ENCODE data around the gene PACRG. TPM values are rescaled to one million over a fixed set of nuclear protein-coding genes. Genes with fewer than 3 reads are reported as not detected.

PACRG gene
- total RNA-seq, 1 experiment from 2014 or later: 0.44 TPM

DNA sequence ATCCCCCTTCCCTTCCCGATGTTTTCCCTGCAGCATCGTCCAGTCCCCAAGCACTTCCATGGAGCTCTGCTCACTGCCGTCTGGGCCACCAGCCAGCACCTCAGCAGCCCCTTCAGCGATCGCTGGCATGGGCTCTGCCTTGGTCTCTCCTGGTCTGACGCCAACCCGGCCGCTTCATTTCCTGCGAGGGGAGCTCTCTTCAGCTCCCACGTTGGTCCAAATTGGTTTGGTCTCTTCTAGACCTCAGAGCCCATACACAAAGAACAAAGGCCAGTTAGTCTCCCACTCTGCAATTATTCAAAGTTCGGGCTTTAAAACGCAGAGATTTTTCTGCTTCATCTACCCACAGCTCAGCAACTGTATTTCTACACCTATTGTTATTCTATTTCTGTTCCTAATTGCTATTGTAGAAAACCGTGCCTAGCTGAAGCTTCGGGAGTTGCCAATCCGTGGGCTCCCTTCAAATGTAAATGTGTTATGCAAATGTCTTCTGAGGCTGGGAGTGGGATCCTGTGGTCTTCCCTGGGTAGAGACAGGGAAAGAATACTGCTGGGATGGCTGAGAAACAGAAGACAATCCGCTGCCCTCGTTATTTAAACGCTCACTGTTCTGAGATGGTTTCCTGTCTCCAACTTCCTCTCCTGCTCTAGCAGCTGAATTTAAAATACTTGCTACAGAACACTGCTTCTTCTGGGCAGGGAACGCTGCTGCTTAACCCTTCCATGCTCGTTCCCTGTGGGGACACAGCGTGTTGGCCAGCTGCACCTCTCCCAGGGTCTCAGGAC lies 532.5 kb downstream of the PACRG start (continued):
- TF ChIP-seq, protein P1, sequence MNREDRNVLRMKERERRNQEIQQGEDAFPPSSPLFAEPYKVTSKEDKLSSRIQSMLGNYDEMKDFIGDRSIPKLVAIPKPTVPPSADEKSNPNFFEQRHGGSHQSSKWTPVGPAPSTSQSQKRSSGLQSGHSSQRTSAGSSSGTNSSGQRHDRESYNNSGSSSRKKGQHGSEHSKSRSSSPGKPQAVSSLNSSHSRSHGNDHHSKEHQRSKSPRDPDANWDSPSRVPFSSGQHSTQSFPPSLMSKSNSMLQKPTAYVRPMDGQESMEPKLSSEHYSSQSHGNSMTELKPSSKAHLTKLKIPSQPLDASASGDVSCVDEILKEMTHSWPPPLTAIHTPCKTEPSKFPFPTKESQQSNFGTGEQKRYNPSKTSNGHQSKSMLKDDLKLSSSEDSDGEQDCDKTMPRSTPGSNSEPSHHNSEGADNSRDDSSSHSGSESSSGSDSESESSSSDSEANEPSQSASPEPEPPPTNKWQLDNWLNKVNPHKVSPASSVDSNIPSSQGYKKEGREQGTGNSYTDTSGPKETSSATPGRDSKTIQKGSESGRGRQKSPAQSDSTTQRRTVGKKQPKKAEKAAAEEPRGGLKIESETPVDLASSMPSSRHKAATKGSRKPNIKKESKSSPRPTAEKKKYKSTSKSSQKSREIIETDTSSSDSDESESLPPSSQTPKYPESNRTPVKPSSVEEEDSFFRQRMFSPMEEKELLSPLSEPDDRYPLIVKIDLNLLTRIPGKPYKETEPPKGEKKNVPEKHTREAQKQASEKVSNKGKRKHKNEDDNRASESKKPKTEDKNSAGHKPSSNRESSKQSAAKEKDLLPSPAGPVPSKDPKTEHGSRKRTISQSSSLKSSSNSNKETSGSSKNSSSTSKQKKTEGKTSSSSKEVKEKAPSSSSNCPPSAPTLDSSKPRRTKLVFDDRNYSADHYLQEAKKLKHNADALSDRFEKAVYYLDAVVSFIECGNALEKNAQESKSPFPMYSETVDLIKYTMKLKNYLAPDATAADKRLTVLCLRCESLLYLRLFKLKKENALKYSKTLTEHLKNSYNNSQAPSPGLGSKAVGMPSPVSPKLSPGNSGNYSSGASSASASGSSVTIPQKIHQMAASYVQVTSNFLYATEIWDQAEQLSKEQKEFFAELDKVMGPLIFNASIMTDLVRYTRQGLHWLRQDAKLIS (CRISPR knock-in tag; IDR thresholded peaks at IDR 0.05; ENCODE audit: borderline replicate concordance): no peak; the same call in 1 of the 2 replicates
- 0 out of 2 replicates have a peak, but pooled peaks have one; percentile 20 for TF ChIP-seq ETV6 (CRISPR knock-in tag; IDR thresholded peaks at IDR 0.05)
- TF ChIP-seq GRHL2 (CRISPR knock-in tag; IDR thresholded peaks at IDR 0.05; ENCODE audit: insufficient replicate concordance, severe bottlenecking): no peak
- TF ChIP-seq, protein P2, sequence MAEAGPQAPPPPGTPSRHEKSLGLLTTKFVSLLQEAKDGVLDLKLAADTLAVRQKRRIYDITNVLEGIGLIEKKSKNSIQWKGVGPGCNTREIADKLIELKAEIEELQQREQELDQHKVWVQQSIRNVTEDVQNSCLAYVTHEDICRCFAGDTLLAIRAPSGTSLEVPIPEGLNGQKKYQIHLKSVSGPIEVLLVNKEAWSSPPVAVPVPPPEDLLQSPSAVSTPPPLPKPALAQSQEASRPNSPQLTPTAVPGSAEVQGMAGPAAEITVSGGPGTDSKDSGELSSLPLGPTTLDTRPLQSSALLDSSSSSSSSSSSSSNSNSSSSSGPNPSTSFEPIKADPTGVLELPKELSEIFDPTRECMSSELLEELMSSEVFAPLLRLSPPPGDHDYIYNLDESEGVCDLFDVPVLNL (CRISPR knock-in tag; IDR thresholded peaks at IDR 0.05; ENCODE audit: borderline replicate concordance, low read depth): no peak
- TF ChIP-seq, protein P3, sequence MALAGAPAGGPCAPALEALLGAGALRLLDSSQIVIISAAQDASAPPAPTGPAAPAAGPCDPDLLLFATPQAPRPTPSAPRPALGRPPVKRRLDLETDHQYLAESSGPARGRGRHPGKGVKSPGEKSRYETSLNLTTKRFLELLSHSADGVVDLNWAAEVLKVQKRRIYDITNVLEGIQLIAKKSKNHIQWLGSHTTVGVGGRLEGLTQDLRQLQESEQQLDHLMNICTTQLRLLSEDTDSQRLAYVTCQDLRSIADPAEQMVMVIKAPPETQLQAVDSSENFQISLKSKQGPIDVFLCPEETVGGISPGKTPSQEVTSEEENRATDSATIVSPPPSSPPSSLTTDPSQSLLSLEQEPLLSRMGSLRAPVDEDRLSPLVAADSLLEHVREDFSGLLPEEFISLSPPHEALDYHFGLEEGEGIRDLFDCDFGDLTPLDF (CRISPR knock-in tag; IDR thresholded peaks at IDR 0.05): no peak
- TF ChIP-seq PRRX2 (CRISPR knock-in tag; IDR thresholded peaks at IDR 0.05): 0 out of 2 replicates have a peak, but pooled peaks have one; percentile 28
- TF ChIP-seq TEAD1 (CRISPR knock-in tag; IDR thresholded peaks at IDR 0.05): peak; percentile 71; the same call in 1 of the 2 replicates

DNA sequence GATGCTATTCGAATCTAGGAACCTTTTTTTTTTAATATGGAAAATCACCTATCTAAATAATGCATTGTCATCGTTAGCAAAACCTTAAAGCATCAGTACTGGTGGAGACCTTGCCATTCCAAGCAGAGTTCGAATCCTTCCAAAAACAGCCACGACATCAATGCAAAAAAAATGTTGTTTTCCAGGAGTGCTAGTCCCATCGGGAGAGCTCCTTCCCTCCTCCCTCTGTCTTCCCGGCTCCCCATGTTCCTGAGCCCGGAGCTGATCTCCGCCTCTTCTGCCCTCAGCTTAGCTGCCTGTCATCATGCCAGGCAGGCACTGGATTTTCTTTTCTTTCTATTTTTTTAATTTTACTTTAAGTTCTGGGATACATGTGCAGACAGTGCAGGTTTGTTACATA lies 533.1 kb downstream of the PACRG start:
- Mint-ChIP-seq H3K9me3 (peaks cover 11% of the 10 kb centered on the region), H3K4me3 (peak overlapping the region; percentile 73), H3K4me1 (peaks cover 56% of the 10 kb centered on the region), H3K36me3 (peaks cover 8% of the 10 kb centered on the region), H3K27ac (peak overlapping the region; percentile 98), H3K27me3 (ENCODE audit: low read depth) (peaks cover 44% of the 10 kb centered on the region)
- TF ChIP-seq TP53 (CRISPR knock-in tag; IDR thresholded peaks at IDR 0.05) (no peak), SP1 (CRISPR knock-in tag; conservative IDR thresholded peaks at IDR 0.05) (no peak), TEAD4 (CRISPR knock-in tag; IDR thresholded peaks at IDR 0.05) (no peak), ZNF263 (CRISPR knock-in tag; IDR thresholded peaks at IDR 0.05; ENCODE audit: low read depth) (no peak), FOXP1 (CRISPR knock-in tag; IDR thresholded peaks at IDR 0.05; ENCODE audit: borderline replicate concordance) (no peak), ESRRA (CRISPR knock-in tag; IDR thresholded peaks at IDR 0.05; ENCODE audit: borderline replicate concordance) (no peak), ZBTB21 (CRISPR knock-in tag; IDR thresholded peaks at IDR 0.05; ENCODE audit: borderline replicate concordance) (no peak), GTF2I (CRISPR knock-in tag; conservative IDR thresholded peaks at IDR 0.05) (no peak)
- TF ChIP-seq, protein P4, sequence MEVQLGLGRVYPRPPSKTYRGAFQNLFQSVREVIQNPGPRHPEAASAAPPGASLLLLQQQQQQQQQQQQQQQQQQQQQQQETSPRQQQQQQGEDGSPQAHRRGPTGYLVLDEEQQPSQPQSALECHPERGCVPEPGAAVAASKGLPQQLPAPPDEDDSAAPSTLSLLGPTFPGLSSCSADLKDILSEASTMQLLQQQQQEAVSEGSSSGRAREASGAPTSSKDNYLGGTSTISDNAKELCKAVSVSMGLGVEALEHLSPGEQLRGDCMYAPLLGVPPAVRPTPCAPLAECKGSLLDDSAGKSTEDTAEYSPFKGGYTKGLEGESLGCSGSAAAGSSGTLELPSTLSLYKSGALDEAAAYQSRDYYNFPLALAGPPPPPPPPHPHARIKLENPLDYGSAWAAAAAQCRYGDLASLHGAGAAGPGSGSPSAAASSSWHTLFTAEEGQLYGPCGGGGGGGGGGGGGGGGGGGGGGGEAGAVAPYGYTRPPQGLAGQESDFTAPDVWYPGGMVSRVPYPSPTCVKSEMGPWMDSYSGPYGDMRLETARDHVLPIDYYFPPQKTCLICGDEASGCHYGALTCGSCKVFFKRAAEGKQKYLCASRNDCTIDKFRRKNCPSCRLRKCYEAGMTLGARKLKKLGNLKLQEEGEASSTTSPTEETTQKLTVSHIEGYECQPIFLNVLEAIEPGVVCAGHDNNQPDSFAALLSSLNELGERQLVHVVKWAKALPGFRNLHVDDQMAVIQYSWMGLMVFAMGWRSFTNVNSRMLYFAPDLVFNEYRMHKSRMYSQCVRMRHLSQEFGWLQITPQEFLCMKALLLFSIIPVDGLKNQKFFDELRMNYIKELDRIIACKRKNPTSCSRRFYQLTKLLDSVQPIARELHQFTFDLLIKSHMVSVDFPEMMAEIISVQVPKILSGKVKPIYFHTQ (CRISPR knock-in tag; IDR thresholded peaks at IDR 0.05): no peak
- TF ChIP-seq, protein P5, sequence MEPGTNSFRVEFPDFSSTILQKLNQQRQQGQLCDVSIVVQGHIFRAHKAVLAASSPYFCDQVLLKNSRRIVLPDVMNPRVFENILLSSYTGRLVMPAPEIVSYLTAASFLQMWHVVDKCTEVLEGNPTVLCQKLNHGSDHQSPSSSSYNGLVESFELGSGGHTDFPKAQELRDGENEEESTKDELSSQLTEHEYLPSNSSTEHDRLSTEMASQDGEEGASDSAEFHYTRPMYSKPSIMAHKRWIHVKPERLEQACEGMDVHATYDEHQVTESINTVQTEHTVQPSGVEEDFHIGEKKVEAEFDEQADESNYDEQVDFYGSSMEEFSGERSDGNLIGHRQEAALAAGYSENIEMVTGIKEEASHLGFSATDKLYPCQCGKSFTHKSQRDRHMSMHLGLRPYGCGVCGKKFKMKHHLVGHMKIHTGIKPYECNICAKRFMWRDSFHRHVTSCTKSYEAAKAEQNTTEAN (CRISPR knock-in tag; IDR thresholded peaks at IDR 0.05): no peak
- DNase-seq (ENCODE audit: low spot score): no peak
- peak; percentile 28 for ATAC-seq
- POLR2A ChIA-PET: interaction anchor here (0.5 to 0.7 kb wide), 2 partner anchors 144 to 500 kb away, joined by 3 read pairs; no protein-coding TSS in a partner anchor
- CTCF ChIA-PET: interaction anchor here (0.9 to 1.9 kb wide), 2 partner anchors 41 to 47 kb away, joined by 4 read pairs; no protein-coding TSS in a partner anchor
